VCaP (cell line): ENCODE measurements around the gene PLIN4.
"Not testable (repeated sequence)": the region's sequence is repeated elsewhere in the genome, so short reads cannot be mapped to it uniquely, and the experiment has no call there.

Source experiments
- H3K27ac ChIP-seq: fragments of 450-650 bp; 2 replicates; pipeline ENCODE4 v1.5.1; 2017
- TF ChIP-seq, protein P1 (sequence below): fragments of 450-650 bp; conservative IDR thresholded peaks from 2 replicates; pipeline ENCODE4 v1.5.1; 2017; ENCODE audit warnings: mild to moderate bottlenecking, moderate library complexity

PLIN4 gene

GRCh38 chr19:4550479-4551050, 32.3 kb upstream of the PLIN4 start:
- H3K27ac ChIP-seq, result no peak overlapping the region
- TF ChIP-seq, protein P1, sequence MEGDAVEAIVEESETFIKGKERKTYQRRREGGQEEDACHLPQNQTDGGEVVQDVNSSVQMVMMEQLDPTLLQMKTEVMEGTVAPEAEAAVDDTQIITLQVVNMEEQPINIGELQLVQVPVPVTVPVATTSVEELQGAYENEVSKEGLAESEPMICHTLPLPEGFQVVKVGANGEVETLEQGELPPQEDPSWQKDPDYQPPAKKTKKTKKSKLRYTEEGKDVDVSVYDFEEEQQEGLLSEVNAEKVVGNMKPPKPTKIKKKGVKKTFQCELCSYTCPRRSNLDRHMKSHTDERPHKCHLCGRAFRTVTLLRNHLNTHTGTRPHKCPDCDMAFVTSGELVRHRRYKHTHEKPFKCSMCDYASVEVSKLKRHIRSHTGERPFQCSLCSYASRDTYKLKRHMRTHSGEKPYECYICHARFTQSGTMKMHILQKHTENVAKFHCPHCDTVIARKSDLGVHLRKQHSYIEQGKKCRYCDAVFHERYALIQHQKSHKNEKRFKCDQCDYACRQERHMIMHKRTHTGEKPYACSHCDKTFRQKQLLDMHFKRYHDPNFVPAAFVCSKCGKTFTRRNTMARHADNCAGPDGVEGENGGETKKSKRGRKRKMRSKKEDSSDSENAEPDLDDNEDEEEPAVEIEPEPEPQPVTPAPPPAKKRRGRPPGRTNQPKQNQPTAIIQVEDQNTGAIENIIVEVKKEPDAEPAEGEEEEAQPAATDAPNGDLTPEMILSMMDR, result no peak

DNA sequence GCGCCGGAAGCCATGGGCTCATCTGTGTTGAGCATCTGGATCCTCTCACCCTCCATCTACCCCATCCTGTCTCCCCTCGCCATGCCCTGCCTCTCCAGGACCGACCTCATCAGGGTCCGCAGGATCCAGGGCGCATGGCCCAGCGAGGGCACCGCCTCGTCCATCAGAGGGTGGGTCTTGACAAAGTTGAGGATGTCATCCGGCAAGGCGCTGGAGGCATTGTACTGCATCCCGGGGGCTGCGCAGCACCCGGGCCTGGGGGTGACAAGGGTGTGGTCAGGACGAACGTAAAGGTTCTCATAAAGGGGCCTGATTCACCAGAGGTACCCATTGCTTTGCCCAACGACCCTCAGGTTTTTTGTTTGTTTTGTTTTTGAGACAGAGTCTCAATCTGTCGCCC, 31.7 kb upstream of the PLIN4 start:
- TF ChIP-seq, protein P1, result no peak

GRCh38 chr19:4548238-4548584, 29.9 kb upstream of the PLIN4 start:
- H3K27ac ChIP-seq, result no peak overlapping the region
- TF ChIP-seq, protein P1, result no peak

More for the DNA sequence above, 31.7 kb upstream of the PLIN4 start:
- H3K27ac ChIP-seq, result no peak overlapping the region

DNA sequence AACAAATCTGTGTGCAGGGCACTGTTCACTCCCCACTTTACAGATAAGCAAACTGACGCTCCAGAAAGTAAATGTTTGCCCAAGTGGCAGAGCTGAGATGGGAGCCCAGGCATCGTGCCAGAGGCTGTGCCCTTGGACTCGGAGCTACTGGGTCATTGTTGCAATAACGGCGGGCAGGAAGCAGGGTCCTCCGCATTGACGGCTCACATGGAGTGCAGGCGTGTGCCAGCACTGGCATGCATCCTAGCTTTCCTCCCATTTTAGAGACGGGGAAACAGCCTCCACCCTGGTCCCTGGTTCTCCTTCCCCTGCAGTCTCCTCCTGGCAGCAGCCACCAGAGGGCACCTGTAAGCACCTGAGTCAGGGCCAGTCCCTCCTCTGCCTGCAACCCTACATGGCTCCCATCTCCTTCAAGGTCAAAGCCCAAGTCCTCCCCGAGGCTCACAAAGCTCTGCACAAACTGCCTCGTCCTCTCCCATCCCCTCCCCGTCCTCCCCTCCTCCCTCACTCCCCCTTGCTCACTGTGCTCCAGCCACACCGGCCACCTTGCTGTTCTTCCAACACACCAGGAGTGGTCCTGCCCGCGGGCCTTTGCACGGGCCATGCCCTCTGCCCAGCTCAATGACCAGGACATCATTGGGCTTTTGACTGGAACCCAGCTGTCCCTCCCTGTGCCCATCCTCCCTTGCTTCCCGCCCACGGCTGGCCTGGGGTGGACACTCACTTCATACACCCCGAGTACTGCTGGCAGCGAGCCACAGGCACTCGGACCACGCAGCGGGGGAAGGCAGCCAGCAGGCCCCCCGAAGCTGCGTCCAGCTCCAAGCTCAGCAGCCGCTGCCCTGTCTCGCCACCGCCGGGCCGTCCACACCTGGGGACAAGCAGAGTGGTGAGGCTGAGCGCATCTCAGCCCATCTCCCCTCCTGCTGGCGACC, 29.3 kb upstream of the PLIN4 start:
- H3K27ac ChIP-seq, result no peak overlapping the region
- TF ChIP-seq, protein P1, result peak; percentile 42

DNA sequence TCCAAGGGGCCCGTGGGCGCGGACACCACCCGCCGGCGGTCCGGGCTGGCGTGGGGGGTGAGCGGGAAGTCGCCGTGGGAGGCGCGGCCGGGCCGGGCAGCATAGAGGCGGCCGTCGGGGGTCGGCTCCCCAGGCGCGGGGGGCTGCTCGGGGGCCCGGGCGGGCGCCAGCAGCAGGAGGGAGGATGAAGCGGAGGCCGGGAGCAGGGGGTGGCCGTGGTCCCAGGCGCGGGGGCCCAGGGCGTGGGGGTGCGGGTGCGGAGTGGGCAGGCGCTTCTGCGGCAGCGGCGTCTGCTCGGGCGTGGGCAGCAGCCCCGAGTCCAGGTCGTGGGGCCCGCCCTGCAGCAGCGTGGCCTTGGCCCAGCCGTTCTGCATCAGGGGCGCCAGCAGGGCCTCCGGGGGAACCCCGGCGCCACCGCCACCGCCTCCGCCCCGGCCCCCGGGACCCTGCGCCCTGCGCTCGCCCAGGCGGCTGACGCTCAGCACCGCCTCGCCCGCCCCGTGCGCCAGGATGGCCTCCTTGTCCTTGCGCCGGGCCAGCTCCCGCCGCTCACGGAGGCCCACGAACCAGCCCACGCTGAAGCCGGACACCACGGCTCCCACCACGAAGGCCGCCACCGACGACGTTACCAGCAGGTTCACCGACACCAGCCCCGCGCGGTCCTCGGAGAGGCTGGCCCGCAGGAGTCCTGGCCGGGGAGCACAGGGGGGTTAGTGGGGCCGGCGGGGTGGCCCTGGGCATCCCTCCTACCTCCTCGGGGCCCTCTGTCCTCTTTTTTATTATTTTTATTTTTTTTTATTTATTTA, 25.8 kb upstream of the PLIN4 start:
- no peak overlapping the region for H3K27ac ChIP-seq
- TF ChIP-seq, protein P1, result no peak

- no peak overlapping the region for H3K27ac ChIP-seq
- TF ChIP-seq, protein P1, result no peak
Measured at GRCh38 chr19:4542896-4543841, 24.9 kb upstream of the PLIN4 start.

DNA sequence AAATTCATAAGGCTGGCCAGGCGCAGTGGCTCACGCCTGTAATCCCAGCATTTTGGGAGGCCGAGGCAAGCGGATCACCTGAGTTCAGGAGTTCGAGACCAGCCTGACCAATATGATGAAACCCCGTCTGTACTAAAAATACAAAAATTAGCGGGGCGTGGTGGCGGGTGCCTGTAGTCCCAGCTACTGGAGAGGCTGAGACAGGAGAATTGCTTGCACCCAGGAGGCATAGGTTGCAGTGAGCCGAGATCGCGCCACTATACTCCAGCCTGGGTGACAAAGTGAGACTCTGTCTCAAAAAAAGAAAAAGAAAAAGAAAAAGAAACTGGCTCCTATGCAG, 23.5 kb upstream of the PLIN4 start:
- H3K27ac ChIP-seq, result not testable (repeated sequence)
